Measurements from ENCODE around the gene ANKRD11.

ANKRD11 gene

GRCh38 chr16:89371968-89372634, 118.3 kb downstream of the ANKRD11 start:
- TF ChIP-seq CTCF (IDR thresholded peaks at IDR 0.05): no peak

GRCh38 chr16:89371386-89371785, 119.0 kb downstream of the ANKRD11 start:
- Histone ChIP-seq H3K4me1 (peaks cover 5% of the 10 kb centered on the region), H3K79me2 (peaks cover 86% of the 10 kb centered on the region), H3K9ac (no peak overlapping the region), H3K4me3 (ENCODE audit: low read depth, low read length) (no peak overlapping the region), H3K36me3 (ENCODE audit: control insufficient read depth, insufficient read depth, low read length) (no peaks in the 10 kb centered on the region), H3K27me3 (ENCODE audit: control insufficient read depth, insufficient read depth, low read length) (no peaks in the 10 kb centered on the region), H3K4me2 (ENCODE audit: low read length) (no peak overlapping the region), H2AFZ (no peak overlapping the region), H3K9me3 (ENCODE audit: control insufficient read depth, low read length) (no peaks in the 10 kb centered on the region), H3K27ac (no peak overlapping the region)
- no peak for TF ChIP-seq CTCF (IDR thresholded peaks at IDR 0.05)

More at GRCh38 chr16:89371968-89372634, 118.3 kb downstream of the ANKRD11 start:
- no peak overlapping the region for H2AFZ ChIP-seq
- H3K36me3 ChIP-seq (ENCODE audit: control insufficient read depth, insufficient read depth, low read length): no peaks in the 10 kb centered on the region
- no peak overlapping the region for H3K27ac ChIP-seq
- no peaks in the 10 kb centered on the region for H3K9me3 ChIP-seq (ENCODE audit: control insufficient read depth, low read length)
- H3K4me1 ChIP-seq: peaks cover 5% of the 10 kb centered on the region
- no peak overlapping the region for H3K4me3 ChIP-seq (ENCODE audit: low read depth, low read length)
- H3K79me2 ChIP-seq: peaks cover 86% of the 10 kb centered on the region
- H3K27me3 ChIP-seq (ENCODE audit: control insufficient read depth, insufficient read depth, low read length): no peaks in the 10 kb centered on the region
- no peak overlapping the region for H3K4me2 ChIP-seq (ENCODE audit: low read length)
- no peak overlapping the region for H3K9ac ChIP-seq

GRCh38 chr16:89370601-89371000, 119.8 kb downstream of the ANKRD11 start:
- Histone ChIP-seq H3K9ac (no peak overlapping the region), H3K27ac (no peak overlapping the region), H3K4me1 (peaks cover 6% of the 10 kb centered on the region), H3K36me3 (ENCODE audit: control insufficient read depth, insufficient read depth, low read length) (no peaks in the 10 kb centered on the region), H3K9me3 (ENCODE audit: control insufficient read depth, low read length) (no peaks in the 10 kb centered on the region), H3K4me3 (ENCODE audit: low read depth, low read length) (no peak overlapping the region), H3K27me3 (ENCODE audit: control insufficient read depth, insufficient read depth, low read length) (no peaks in the 10 kb centered on the region), H2AFZ (no peak overlapping the region), H3K4me2 (ENCODE audit: low read length) (no peak overlapping the region), H3K79me2 (peaks cover 86% of the 10 kb centered on the region)
- TF ChIP-seq CTCF (IDR thresholded peaks at IDR 0.05): no peak

- Histone ChIP-seq H3K36me3 (ENCODE audit: control insufficient read depth, insufficient read depth, low read length) (no peaks in the 10 kb centered on the region), H3K27ac (no peak overlapping the region), H3K79me2 (peaks cover 87% of the 10 kb centered on the region), H3K4me1 (peaks cover 11% of the 10 kb centered on the region), H3K9me3 (ENCODE audit: control insufficient read depth, low read length) (no peaks in the 10 kb centered on the region), H2AFZ (no peak overlapping the region), H3K4me3 (ENCODE audit: low read depth, low read length) (no peak overlapping the region), H3K27me3 (ENCODE audit: control insufficient read depth, insufficient read depth, low read length) (no peaks in the 10 kb centered on the region), H3K9ac (no peak overlapping the region), H3K4me2 (ENCODE audit: low read length) (no peak overlapping the region)
- no peak for TF ChIP-seq CTCF (IDR thresholded peaks at IDR 0.05)
These were observed 120.3 kb downstream of the ANKRD11 start for GRCh38 chr16:89370081-89370511.

Measured in parathyroid adenoma (tissue), 2 donors.